Natural killer cell (primary cell): ENCODE measurements around the gene IPO5. TPM values are rescaled to one million over a fixed set of nuclear protein-coding genes. Genes with fewer than 3 reads are reported as not detected.

Experiments
- ATAC-seq, 3 donors: fragments of 150-1000 bp in 2 of 3; fragments of 200-7000 bp in 1 of 3; cut with Tn5 transposase; 1 replicate in 1 of 3; 2 replicates in 2 of 3; pipeline ENCODE4 v1.10.0; 2021; ENCODE audit warnings: mild to moderate bottlenecking in 2 of 3, moderate library complexity in 2 of 3
- DNase-seq, 2 donors: peaks; one replicate each; pipeline versions ENCODE4 v3.0.0 to v3.0.0-alpha.2; 2013 to 2021; ENCODE audit warnings: mixed read lengths in 1 of 2
- H3K27ac ChIP-seq: one replicate; pipeline ENCODE4 v1.5.1; 2013; ENCODE audit warnings: mild to moderate bottlenecking, low read length
- H3K27me3 ChIP-seq: one replicate; pipeline ENCODE4 v1.6.1; 2013; ENCODE audit warnings: low read length; ENCODE audit not compliant: control insufficient read depth, insufficient read depth
- H3K36me3 ChIP-seq: one replicate; pipeline ENCODE4 v1.6.1; 2013; ENCODE audit warnings: low read length; ENCODE audit not compliant: control insufficient read depth, insufficient read depth
- H3K4me1 ChIP-seq: one replicate; pipeline ENCODE4 v1.6.1; 2013; ENCODE audit warnings: low read length; ENCODE audit not compliant: control insufficient read depth, insufficient read depth
- H3K4me3 ChIP-seq: one replicate; pipeline ENCODE4 v1.5.1; 2013; ENCODE audit warnings: low read length
- H3K9me3 ChIP-seq: one replicate; pipeline ENCODE4 v1.6.1; 2013; ENCODE audit warnings: low read length; ENCODE audit not compliant: control insufficient read depth, insufficient read depth
- H3K27ac Mint-ChIP-seq, 2 donors: one replicate each; pipeline ENCODE4 v1.8.0; 2022; ENCODE audit warnings: mild to moderate bottlenecking in 2 of 2, mixed read lengths in 2 of 2, moderate library complexity in 1 of 2
- H3K27me3 Mint-ChIP-seq, 2 donors: one replicate each; pipeline ENCODE4 v1.8.0; 2022; ENCODE audit warnings: low read depth in 2 of 2, mixed read lengths in 2 of 2
- H3K36me3 Mint-ChIP-seq: one replicate; pipeline ENCODE4 v1.8.0; 2022; ENCODE audit warnings: mixed read lengths
- H3K4me1 Mint-ChIP-seq, 2 donors: one replicate each; pipeline ENCODE4 v1.8.0; 2022; ENCODE audit warnings: mixed read lengths in 2 of 2
- H3K4me3 Mint-ChIP-seq: one replicate; pipeline ENCODE4 v1.8.0; 2022; ENCODE audit warnings: mild to moderate bottlenecking, moderate library complexity, mixed read lengths
- H3K9me3 Mint-ChIP-seq, 2 donors: one replicate each; pipeline ENCODE4 v1.8.0; 2022; ENCODE audit warnings: mixed read lengths in 2 of 2
- CTCF ChIP-seq: fragments of 200-600 bp; IDR thresholded peaks from one replicate; pipeline ENCODE4 v1.8.0; 2022; ENCODE audit warnings: antibody characterized with exemption
- WGBS: methylation state at CpG from one replicate; pipeline ENCODE4 v1.1.7; 2013; ENCODE audit warnings: missing lambda C conversion rate; ENCODE audit not compliant: insufficient coverage; 5-methylcytosine and 5-hydroxymethylcytosine counted together
- intact Hi-C: fragments of 100-400 bp; cut with micrococcal nuclease; formaldehyde crosslinking; loops from one replicate; pipeline ENCODE4 v1.14.2; 2022
- total RNA-seq, 4 donors: library from RNA; stranded (reverse); fragments of 120-200 nt in 1 of 4; gene quantifications; one replicate each; pipeline versions ENCODE4 v1.2.3 to v1.2.4, GENCODE V29; 2013 to 2022

IPO5 gene
- total RNA-seq, 3 donors from 2014 or later (not counting 1 experiment from before 2014, with no cell fraction given) = 59.9 to 83.9 (median 71.2) TPM

- H3K9me3 ChIP-seq = no peaks in the 10 kb centered on the region
- H3K36me3 ChIP-seq = no peaks in the 10 kb centered on the region
- WGBS = 82% methylated on average over 3 of the region's 5 CpGs
- intact Hi-C loops = no loop called here
- no peaks in the 10 kb centered on the region for H3K36me3 Mint-ChIP-seq
- ATAC-seq (no peak), DNase-seq (no peak)
- no peaks in the 10 kb centered on the region for H3K27me3 ChIP-seq
- TF ChIP-seq CTCF = no peak
- no peak overlapping the region for H3K4me3 ChIP-seq
- no peak overlapping the region for H3K4me3 Mint-ChIP-seq
- no peak overlapping the region for H3K27ac Mint-ChIP-seq
- peaks cover 9 to 19% of the 10 kb centered on the region in 2 donors for H3K27me3 Mint-ChIP-seq
- no peak overlapping the region for H3K27ac ChIP-seq
- no peaks in the 10 kb centered on the region for H3K4me1 Mint-ChIP-seq
- H3K9me3 Mint-ChIP-seq = peaks cover 0 to 2% of the 10 kb centered on the region in 2 donors
- no peaks in the 10 kb centered on the region for H3K4me1 ChIP-seq
Observed at GRCh38 chr13:97932647-97933046, 20.8 kb upstream of the IPO5 start.

- Mint-ChIP-seq H3K4me3 (no peak overlapping the region), H3K27me3 (peaks cover 16 to 22% of the 10 kb centered on the region in 2 donors), H3K27ac (no peak overlapping the region), H3K4me1 (no peaks in the 10 kb centered on the region), H3K9me3 (peaks cover 0 to 2% of the 10 kb centered on the region in 2 donors), H3K36me3 (no peaks in the 10 kb centered on the region)
- Histone ChIP-seq H3K4me1 (no peaks in the 10 kb centered on the region), H3K27ac (no peak overlapping the region), H3K27me3 (no peaks in the 10 kb centered on the region), H3K9me3 (no peaks in the 10 kb centered on the region), H3K4me3 (no peak overlapping the region), H3K36me3 (no peaks in the 10 kb centered on the region)
- intact Hi-C loops = no loop called here
- no peak for TF ChIP-seq CTCF
- DNase-seq (no peak), ATAC-seq (no peak)
Observed at GRCh38 chr13:97933776-97934175, 19.7 kb upstream of the IPO5 start.

GRCh38 chr13:97934590-97934989 lies 18.9 kb upstream of the IPO5 start:
- H3K27me3 ChIP-seq = no peaks in the 10 kb centered on the region
- 81% methylated on average over 4 of the region's 5 CpGs for WGBS
- H3K27ac ChIP-seq = no peak overlapping the region
- Mint-ChIP-seq H3K9me3 (peaks cover 0 to 2% of the 10 kb centered on the region in 2 donors), H3K27me3 (peaks cover 17 to 22% of the 10 kb centered on the region in 2 donors), H3K4me3 (no peak overlapping the region), H3K27ac (no peak overlapping the region), H3K36me3 (no peaks in the 10 kb centered on the region), H3K4me1 (no peaks in the 10 kb centered on the region)
- no peak for ATAC-seq
- no peaks in the 10 kb centered on the region for H3K9me3 ChIP-seq
- DNase-seq = no peak
- H3K4me1 ChIP-seq = no peaks in the 10 kb centered on the region
- TF ChIP-seq CTCF = no peak
- intact Hi-C loops = no loop called here
- H3K4me3 ChIP-seq = no peak overlapping the region
- no peaks in the 10 kb centered on the region for H3K36me3 ChIP-seq

GRCh38 chr13:97935071-97935470 lies 18.4 kb upstream of the IPO5 start:
- intact Hi-C loops = no loop called here
- H3K4me3 Mint-ChIP-seq = no peak overlapping the region

More at GRCh38 chr13:97935071-97935470, 18.4 kb upstream of the IPO5 start:
- H3K27me3 ChIP-seq = no peaks in the 10 kb centered on the region
- H3K27ac Mint-ChIP-seq = no peak overlapping the region
- no peaks in the 10 kb centered on the region for H3K4me1 ChIP-seq
- no peak for ATAC-seq
- H3K9me3 ChIP-seq = no peaks in the 10 kb centered on the region
- WGBS = 86% methylated on average over 1 of the region's 2 CpGs
- no peaks in the 10 kb centered on the region for H3K36me3 Mint-ChIP-seq
- DNase-seq = no peak
- H3K9me3 Mint-ChIP-seq = peaks cover 0 to 2% of the 10 kb centered on the region in 2 donors
- H3K27me3 Mint-ChIP-seq = peaks cover 12 to 23% of the 10 kb centered on the region in 2 donors
- no peaks in the 10 kb centered on the region for H3K36me3 ChIP-seq
- H3K4me3 ChIP-seq = no peak overlapping the region
- no peaks in the 10 kb centered on the region for H3K4me1 Mint-ChIP-seq
- TF ChIP-seq CTCF = no peak
- no peak overlapping the region for H3K27ac ChIP-seq
